Esophagus squamous epithelium (tissue), 4 donors: ENCODE measurements around the gene DOCK2.

Experiments used
- POLR2A ChIP-seq, 4 donors: fragments of 450-650 bp; IDR thresholded peaks; one replicate each; pipeline ENCODE4 v1.6.1; 2017; ENCODE audit warnings: antibody characterized with exemption in 4 of 4, mild to moderate bottlenecking in 4 of 4, moderate library complexity in 3 of 4
- TF ChIP-seq, protein P1 (sequence below), 6 experiments: fragments of 450-650 bp in 4 of 6; fragments of 200-600 bp in 2 of 6; sonication (generic) in 2 of 6; IDR thresholded peaks; one replicate each; pipeline ENCODE4 v1.5.1; 2016 to 2019; ENCODE audit warnings: antibody characterized with exemption in 6 of 6, mild to moderate bottlenecking in 4 of 6, moderate library complexity in 4 of 6

DNA sequence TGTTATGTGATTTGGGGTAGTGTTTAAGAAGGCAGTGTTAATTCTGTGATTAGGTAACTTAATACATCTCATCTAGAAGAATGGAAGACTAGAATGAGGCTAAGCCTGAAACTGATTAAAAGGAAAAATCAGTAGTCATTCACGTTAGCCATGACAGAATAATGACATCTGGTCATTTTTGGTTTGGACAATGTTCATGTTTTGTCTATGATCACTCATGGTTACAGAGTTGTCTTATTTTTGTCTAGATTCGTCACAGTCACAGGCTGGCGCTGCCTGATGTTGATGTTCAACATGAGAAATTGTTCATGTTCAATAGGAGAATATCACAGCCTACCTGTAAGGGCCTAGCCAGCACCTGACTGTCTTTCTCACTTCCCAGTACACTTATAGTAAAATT lies 9.5 kb upstream of the DOCK2 start:
- no peak for TF ChIP-seq POLR2A (IDR thresholded peaks at IDR 0.05)
- TF ChIP-seq, protein P1, sequence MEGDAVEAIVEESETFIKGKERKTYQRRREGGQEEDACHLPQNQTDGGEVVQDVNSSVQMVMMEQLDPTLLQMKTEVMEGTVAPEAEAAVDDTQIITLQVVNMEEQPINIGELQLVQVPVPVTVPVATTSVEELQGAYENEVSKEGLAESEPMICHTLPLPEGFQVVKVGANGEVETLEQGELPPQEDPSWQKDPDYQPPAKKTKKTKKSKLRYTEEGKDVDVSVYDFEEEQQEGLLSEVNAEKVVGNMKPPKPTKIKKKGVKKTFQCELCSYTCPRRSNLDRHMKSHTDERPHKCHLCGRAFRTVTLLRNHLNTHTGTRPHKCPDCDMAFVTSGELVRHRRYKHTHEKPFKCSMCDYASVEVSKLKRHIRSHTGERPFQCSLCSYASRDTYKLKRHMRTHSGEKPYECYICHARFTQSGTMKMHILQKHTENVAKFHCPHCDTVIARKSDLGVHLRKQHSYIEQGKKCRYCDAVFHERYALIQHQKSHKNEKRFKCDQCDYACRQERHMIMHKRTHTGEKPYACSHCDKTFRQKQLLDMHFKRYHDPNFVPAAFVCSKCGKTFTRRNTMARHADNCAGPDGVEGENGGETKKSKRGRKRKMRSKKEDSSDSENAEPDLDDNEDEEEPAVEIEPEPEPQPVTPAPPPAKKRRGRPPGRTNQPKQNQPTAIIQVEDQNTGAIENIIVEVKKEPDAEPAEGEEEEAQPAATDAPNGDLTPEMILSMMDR (IDR thresholded peaks at IDR 0.05) = no peak
